ENCODE results near the gene INCA1. TPM values are rescaled to one million over a fixed set of nuclear protein-coding genes. Genes with fewer than 3 reads are reported as not detected.
A peak's percentile ranks its signal among the peaks of the same experiment; 100 is the strongest.
"Not testable (repeated sequence)": the region's sequence is repeated elsewhere in the genome, so short reads cannot be mapped to it uniquely, and the experiment has no call there.

The INCA1 gene
- total RNA-seq, 4 donors from 2014 or later = 0.73 to 1.4 (median 1.2) TPM

GRCh38 chr17:5032865-5033264 is 35.5 kb upstream of the INCA1 start:
- Histone ChIP-seq H3K4me3 (no peak overlapping the region), H3K9me3 (no peaks in the 10 kb centered on the region), H3K27me3 (peaks cover 3% of the 10 kb centered on the region), H3K36me3 (no peaks in the 10 kb centered on the region), H3K27ac (no peak overlapping the region), H3K4me1 (peaks cover 26% of the 10 kb centered on the region)
- 81% methylated on average over 3 of the region's 6 CpGs for WGBS
- DNase-seq (ENCODE audit: low spot score in 2 of 2) = no peak
- TF ChIP-seq POLR2AphosphoS5 (IDR thresholded peaks at IDR 0.05) (no peak), EP300 (IDR thresholded peaks at IDR 0.05) (no peak), POLR2A (IDR thresholded peaks at IDR 0.05) (no peak)
- TF ChIP-seq, protein P1, sequence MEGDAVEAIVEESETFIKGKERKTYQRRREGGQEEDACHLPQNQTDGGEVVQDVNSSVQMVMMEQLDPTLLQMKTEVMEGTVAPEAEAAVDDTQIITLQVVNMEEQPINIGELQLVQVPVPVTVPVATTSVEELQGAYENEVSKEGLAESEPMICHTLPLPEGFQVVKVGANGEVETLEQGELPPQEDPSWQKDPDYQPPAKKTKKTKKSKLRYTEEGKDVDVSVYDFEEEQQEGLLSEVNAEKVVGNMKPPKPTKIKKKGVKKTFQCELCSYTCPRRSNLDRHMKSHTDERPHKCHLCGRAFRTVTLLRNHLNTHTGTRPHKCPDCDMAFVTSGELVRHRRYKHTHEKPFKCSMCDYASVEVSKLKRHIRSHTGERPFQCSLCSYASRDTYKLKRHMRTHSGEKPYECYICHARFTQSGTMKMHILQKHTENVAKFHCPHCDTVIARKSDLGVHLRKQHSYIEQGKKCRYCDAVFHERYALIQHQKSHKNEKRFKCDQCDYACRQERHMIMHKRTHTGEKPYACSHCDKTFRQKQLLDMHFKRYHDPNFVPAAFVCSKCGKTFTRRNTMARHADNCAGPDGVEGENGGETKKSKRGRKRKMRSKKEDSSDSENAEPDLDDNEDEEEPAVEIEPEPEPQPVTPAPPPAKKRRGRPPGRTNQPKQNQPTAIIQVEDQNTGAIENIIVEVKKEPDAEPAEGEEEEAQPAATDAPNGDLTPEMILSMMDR (IDR thresholded peaks at IDR 0.05) = no peak

GRCh38 chr17:5031365-5032082 is 34.2 kb upstream of the INCA1 start:
- peak overlapping the region; percentile 10 for H3K27ac ChIP-seq
- H3K9me3 ChIP-seq = no peaks in the 10 kb centered on the region
- H3K4me3 ChIP-seq = peak overlapping the region; percentile 61
- H3K4me1 ChIP-seq = peaks cover 26% of the 10 kb centered on the region
- DNase-seq (ENCODE audit: low spot score in 2 of 2) = peak; percentile 88 to 89
- H3K27me3 ChIP-seq = peaks cover 3% of the 10 kb centered on the region
- 2% methylated on average over 44 of the region's 48 CpGs for WGBS
- H3K36me3 ChIP-seq = no peaks in the 10 kb centered on the region
- TF ChIP-seq POLR2A (IDR thresholded peaks at IDR 0.05) (no peak), POLR2AphosphoS5 (IDR thresholded peaks at IDR 0.05) (no peak), EP300 (IDR thresholded peaks at IDR 0.05) (no peak)
- TF ChIP-seq, protein P1 (IDR thresholded peaks at IDR 0.05) = peak; percentile 53 to 86

GRCh38 chr17:5030168-5030567 is 32.8 kb upstream of the INCA1 start:
- H3K27ac ChIP-seq; DNase-seq (ENCODE audit: low spot score in 2 of 2); H3K36me3 ChIP-seq; H3K4me3 ChIP-seq; H3K9me3 ChIP-seq; H3K27me3 ChIP-seq: not testable (repeated sequence)
- peaks cover 31% of the 10 kb centered on the region for H3K4me1 ChIP-seq
- WGBS = 100% methylated on average over 2 of the region's 2 CpGs

- Histone ChIP-seq H3K4me3 (no peak overlapping the region), H3K4me1 (peaks cover 22% of the 10 kb centered on the region), H3K9me3 (no peaks in the 10 kb centered on the region), H3K27ac (no peak overlapping the region), H3K27me3 (no peaks in the 10 kb centered on the region), H3K36me3 (peaks cover 17% of the 10 kb centered on the region)
- 75% methylated on average over 5 of the region's 5 CpGs for WGBS
- no peak for DNase-seq (ENCODE audit: low spot score in 2 of 2)
- no peak for TF ChIP-seq POLR2AphosphoS5 (IDR thresholded peaks at IDR 0.05)
Measured at GRCh38 chr17:5027916-5028315, 30.6 kb upstream of the INCA1 start.

DNA sequence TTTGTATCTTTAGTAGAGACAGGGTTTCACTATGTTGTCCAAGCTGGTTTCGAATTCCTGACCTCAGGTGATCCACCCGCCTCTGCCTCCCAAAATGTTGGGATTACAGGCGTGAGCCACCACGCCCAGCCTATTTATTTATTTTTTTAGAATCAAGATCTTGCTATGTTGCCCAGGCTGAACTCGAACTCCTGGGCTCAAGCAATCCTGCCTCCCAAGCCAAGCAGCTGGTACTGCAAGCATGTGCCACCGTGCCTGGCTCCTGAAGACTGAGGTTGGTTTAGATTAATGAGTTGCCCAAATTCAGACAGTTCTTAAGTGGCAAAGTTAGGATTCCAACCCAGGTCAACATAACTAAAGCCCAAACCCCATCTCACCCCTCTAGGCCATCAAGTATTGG is 30.0 kb upstream of the INCA1 start:
- no peak for TF ChIP-seq EP300 (IDR thresholded peaks at IDR 0.05)
- no peak for TF ChIP-seq POLR2AphosphoS5 (IDR thresholded peaks at IDR 0.05)
- TF ChIP-seq, protein P1 (IDR thresholded peaks at IDR 0.05) = no peak
- TF ChIP-seq POLR2A (IDR thresholded peaks at IDR 0.05) = no peak
- peaks cover 23% of the 10 kb centered on the region for H3K36me3 ChIP-seq
- H3K27me3 ChIP-seq = no peaks in the 10 kb centered on the region
- no peak overlapping the region for H3K4me3 ChIP-seq
- no peak overlapping the region for H3K27ac ChIP-seq
- peaks cover 22% of the 10 kb centered on the region for H3K4me1 ChIP-seq
- 85% methylated on average over 6 of the region's 6 CpGs for WGBS
- no peaks in the 10 kb centered on the region for H3K9me3 ChIP-seq
- no peak for DNase-seq (ENCODE audit: low spot score in 2 of 2)

GRCh38 chr17:5024604-5025003 is 27.3 kb upstream of the INCA1 start:
- Histone ChIP-seq H3K4me1 (peaks cover 12% of the 10 kb centered on the region), H3K27ac (no peak overlapping the region), H3K4me3 (no peak overlapping the region), H3K9me3 (no peaks in the 10 kb centered on the region), H3K36me3 (peaks cover 49% of the 10 kb centered on the region), H3K27me3 (no peaks in the 10 kb centered on the region)
- TF ChIP-seq POLR2A (IDR thresholded peaks at IDR 0.05) = no peak
- TF ChIP-seq, protein P1 (IDR thresholded peaks at IDR 0.05) = no peak
- TF ChIP-seq EP300 (IDR thresholded peaks at IDR 0.05) = no peak
- TF ChIP-seq POLR2AphosphoS5 (IDR thresholded peaks at IDR 0.05) = no peak
- DNase-seq (ENCODE audit: low spot score in 2 of 2) = no peak
- WGBS = 92% methylated on average over 4 of the region's 4 CpGs

Measured in suprapubic skin (tissue), 4 donors.